HepG2 (cell line): ENCODE measurements around the gene TOB1. TPM values are rescaled to one million over a fixed set of nuclear protein-coding genes. Genes with fewer than 3 reads are reported as not detected.

Experiments
- ATF7-NPFF ChIP-seq: sonication (generic); formaldehyde crosslinking; IDR thresholded peaks from 2 replicates; pipeline ENCODE4 v1.8.1; 2023; ENCODE audit warnings: mild to moderate bottlenecking, low read depth, missing genetic modification reagents, moderate library complexity
- CREBL2 ChIP-seq: sonication (generic); formaldehyde crosslinking; IDR thresholded peaks from 2 replicates; pipeline ENCODE4 v1.8.1; 2023; ENCODE audit warnings: missing genetic modification reagents, mild to moderate bottlenecking, borderline replicate concordance
- FOXA3 ChIP-seq: IDR thresholded peaks from 2 replicates; pipeline ENCODE4 v1.6.1; 2016; ENCODE audit warnings: missing genetic modification reagents, missing compliant biosample characterization
- HDAC1 ChIP-seq: sonication (generic); formaldehyde crosslinking; IDR thresholded peaks from 2 replicates; pipeline ENCODE4 v1.5.1; 2020; ENCODE audit warnings: mild to moderate bottlenecking, missing genetic modification reagents
- HHEX ChIP-seq: IDR thresholded peaks from 2 replicates; pipeline ENCODE4 v1.6.1; 2016; ENCODE audit warnings: control low read depth
- HOXA7 ChIP-seq: sonication (generic); formaldehyde crosslinking; IDR thresholded peaks from 2 replicates; pipeline ENCODE4 v1.8.1; 2022; ENCODE audit warnings: mild to moderate bottlenecking, missing genetic modification reagents, moderate library complexity
- MEF2D ChIP-seq: sonication (generic); formaldehyde crosslinking; IDR thresholded peaks from 2 replicates; pipeline ENCODE4 v1.5.1; 2020; ENCODE audit warnings: mild to moderate bottlenecking, missing genetic modification reagents
- MIER3 ChIP-seq: IDR thresholded peaks from 2 replicates; pipeline ENCODE4 v1.6.1; 2016; ENCODE audit warnings: missing compliant biosample characterization, borderline replicate concordance
- MYC ChIP-seq: sonication (generic); formaldehyde crosslinking; IDR thresholded peaks from 2 replicates; pipeline ENCODE4 v1.9.0; 2021; ENCODE audit warnings: missing genetic modification reagents, borderline replicate concordance
- REPIN1 ChIP-seq: sonication (generic); formaldehyde crosslinking; IDR thresholded peaks from 2 replicates; pipeline ENCODE4 v1.8.0; 2022; ENCODE audit warnings: missing genetic modification reagents, low read depth, mild to moderate bottlenecking, borderline replicate concordance
- TAF15 ChIP-seq: fragments of 200-400 bp; formaldehyde crosslinking; IDR thresholded peaks from one replicate; pipeline ENCODE4 v1.6.1; 2018; ENCODE audit warnings: mild to moderate bottlenecking, low read depth, low read length; ENCODE audit not compliant: poor library complexity, severe bottlenecking
- TRIM24 ChIP-seq: sonication (generic); formaldehyde crosslinking; IDR thresholded peaks from 2 replicates; pipeline ENCODE4 v1.8.0; 2022; ENCODE audit warnings: mild to moderate bottlenecking, missing genetic modification reagents
- U2AF2 ChIP-seq: fragments of 200-400 bp; formaldehyde crosslinking; IDR thresholded peaks from 2 replicates; pipeline ENCODE4 v1.6.1; 2017; ENCODE audit warnings: low read depth, mild to moderate bottlenecking, low read length
- ZBTB40 ChIP-seq, 2 experiments: fragments of 450-650 bp in 1 of 2; sonication (generic) in 1 of 2; formaldehyde crosslinking in 1 of 2; IDR thresholded peaks; 2 replicates each; pipeline versions ENCODE4 v1.6.1 to v1.8.0; 2016 to 2022; ENCODE audit warnings: antibody characterized with exemption in 1 of 2, mild to moderate bottlenecking in 1 of 2, missing genetic modification reagents in 1 of 2
- ZNF335 ChIP-seq: sonication (generic); formaldehyde crosslinking; IDR thresholded peaks from 2 replicates; pipeline ENCODE4 v1.4.0; 2020; ENCODE audit warnings: missing genetic modification reagents
- ZNF496 ChIP-seq: sonication (generic); formaldehyde crosslinking; IDR thresholded peaks from 2 replicates; pipeline ENCODE4 v1.8.1; 2023; ENCODE audit warnings: mild to moderate bottlenecking, moderate library complexity, missing genetic modification reagents; ENCODE audit not compliant: insufficient replicate concordance
- ZNF598 ChIP-seq: sonication (generic); formaldehyde crosslinking; IDR thresholded peaks from 2 replicates; pipeline ENCODE4 v1.5.1; 2020; ENCODE audit warnings: mild to moderate bottlenecking, missing genetic modification reagents, borderline replicate concordance
- ZNF703 ChIP-seq: sonication (generic); formaldehyde crosslinking; IDR thresholded peaks from 2 replicates; pipeline ENCODE4 v1.5.1; 2020; ENCODE audit warnings: missing genetic modification reagents, mild to moderate bottlenecking, moderate library complexity, borderline replicate concordance
- ZNF83 ChIP-seq: sonication (generic); formaldehyde crosslinking; IDR thresholded peaks from 2 replicates; pipeline ENCODE4 v1.4.0; 2020; ENCODE audit warnings: missing genetic modification reagents, mild to moderate bottlenecking, borderline replicate concordance
- ZNF841 ChIP-seq: sonication (generic); formaldehyde crosslinking; IDR thresholded peaks from 2 replicates; pipeline ENCODE4 v1.8.1; 2023; ENCODE audit warnings: missing genetic modification reagents, borderline replicate concordance
- polyA plus RNA-seq, 8 experiments: library from polyadenylated mRNA; depleted of rRNA in 3 of 8; stranded (reverse) in 7 of 8; unstranded in 1 of 8; fragments of >200 nt; fragmentation: Illumina TruSeq in 4 of 8; extraction: Trizol in 4 of 8; gene quantifications; 2 replicates each; pipeline versions ENCODE4 v1.2.1 to v1.2.3, GENCODE V29; 2011 to 2016; ENCODE audit warnings: low read depth in 4 of 8, missing spikeins in 1 of 8, mixed read lengths in 1 of 8; ENCODE audit not compliant: insufficient read depth in 1 of 8
- total RNA-seq, 5 experiments: library from RNA; depleted of rRNA; stranded (reverse); fragments of >200 nt; fragmentation: Illumina TruSeq; extraction: Trizol; gene quantifications; 2 replicates each; pipeline ENCODE4 v1.2.3, GENCODE V29; 2016; ENCODE audit warnings: low read depth in 1 of 5

The TOB1 gene
- total and polyA plus RNA-seq, 2 of the 13 experiments (the other 11 are each of a cell fraction or from before 2014, with no cell fraction given), result 21.9 to 57.7 TPM

- peak; percentile 84; the same call in 1 of the 2 replicates for TF ChIP-seq MYC (CRISPR knock-in tag)
- no peak for TF ChIP-seq TRIM24
- no peak for TF ChIP-seq HOXA7 (CRISPR knock-in tag)
- no peak for TF ChIP-seq ZBTB40 (IDR thresholded peaks at IDR 0.05)
- TF ChIP-seq ZBTB40 (CRISPR knock-in tag; IDR thresholded peaks at IDR 0.05), result peak; percentile 91; the same call in 1 of the 2 replicates
- peak; percentile 89; the same call in 1 of the 2 replicates for TF ChIP-seq ZNF335 (CRISPR knock-in tag)
- 0 out of 2 replicates have a peak, but pooled peaks have one; percentile 40 for TF ChIP-seq ZNF703 (CRISPR knock-in tag)
- peak; percentile 88; the same call in 1 of the 2 replicates for TF ChIP-seq ZNF598 (CRISPR knock-in tag)
- TF ChIP-seq FOXA3 (CRISPR knock-in tag), result peak; percentile 91
- TF ChIP-seq CREBL2 (CRISPR knock-in tag), result no peak; the same call in 1 of the 2 replicates
- TF ChIP-seq ATF7-NPFF, result peak; percentile 87
- TF ChIP-seq ZNF841, result no peak
- no peak for TF ChIP-seq TAF15
- peak; percentile 98 for TF ChIP-seq MIER3 (CRISPR knock-in tag)
- 0 out of 2 replicates have a peak, but pooled peaks have one; percentile 26 for TF ChIP-seq REPIN1 (CRISPR knock-in tag)
- peak; percentile 75 for TF ChIP-seq HDAC1 (CRISPR knock-in tag)
- peak; percentile 90 for TF ChIP-seq MEF2D (CRISPR knock-in tag)
- no peak for TF ChIP-seq ZNF496 (CRISPR knock-in tag)
- TF ChIP-seq ZNF83, result 0 out of 2 replicates have a peak, but pooled peaks have one; percentile 80
- TF ChIP-seq HHEX (CRISPR knock-in tag), result 0 out of 2 replicates have a peak, but pooled peaks have one; percentile 38
- no peak for TF ChIP-seq U2AF2
These were observed 27.2 kb upstream of the TOB1 start (continued) for GRCh38 chr17:50893183-50893993.
